Ramos (cell line): ENCODE results near the gene GDNF.
"Not testable (repeated sequence)": the region's sequence is repeated elsewhere in the genome, so short reads cannot be mapped to it uniquely, and the experiment has no call there.

ENCODE experiments used
- in situ Hi-C: fragments of 300-500 bp; cut with MboI; formaldehyde crosslinking; loops from one replicate; pipeline ENCODE4 v1.14.3; 2022; ENCODE audit warnings: low sequenced_read_pairs; ENCODE audit not compliant: unreplicated experiment

GDNF gene

GRCh38 chr5:37825334-37825915, 14.4 kb downstream of the GDNF start:
- in situ Hi-C loops, result no loop called here

GRCh38 chr5:37823433-37824152, 16.2 kb downstream of the GDNF start:
- in situ Hi-C loops, result no loop called here

GRCh38 chr5:37816883-37817282, 23.0 kb downstream of the GDNF start:
- in situ Hi-C loops, result no loop called here

- in situ Hi-C loops, result no loop called here
These were observed 23.5 kb downstream of the GDNF start for GRCh38 chr5:37816331-37816730.

- in situ Hi-C loops, result no loop called here
These were observed 23.9 kb downstream of the GDNF start for GRCh38 chr5:37815913-37816312.

- in situ Hi-C loops, result no loop called here
These were observed 25.1 kb downstream of the GDNF start for GRCh38 chr5:37814699-37815098.

- in situ Hi-C loops, result no loop called here
These were observed 27.5 kb downstream of the GDNF start for GRCh38 chr5:37812365-37812764.

GRCh38 chr5:37811866-37812265, 28.0 kb downstream of the GDNF start:
- in situ Hi-C loops, result no loop called here

GRCh38 chr5:37810311-37810710, 29.5 kb downstream of the GDNF start:
- in situ Hi-C loops, result no loop called here

GRCh38 chr5:37808945-37809344, 30.9 kb downstream of the GDNF start:
- in situ Hi-C loops, result no loop called here

- in situ Hi-C loops, result no loop called here
These were observed 32.1 kb downstream of the GDNF start for GRCh38 chr5:37807621-37808301.

- in situ Hi-C loops, result no loop called here
These were observed 32.8 kb downstream of the GDNF start for GRCh38 chr5:37807015-37807414.

- in situ Hi-C loops, result no loop called here
These were observed 33.4 kb downstream of the GDNF start for GRCh38 chr5:37806476-37806875.

- in situ Hi-C loops, result no loop called here
These were observed 33.8 kb downstream of the GDNF start for GRCh38 chr5:37806016-37806415.

- in situ Hi-C loops, result no loop called here
These were observed 35.4 kb downstream of the GDNF start for GRCh38 chr5:37804401-37804800.

GRCh38 chr5:37803487-37803886, 36.4 kb downstream of the GDNF start:
- in situ Hi-C loops, result no loop called here

GRCh38 chr5:37801521-37801920, 38.3 kb downstream of the GDNF start:
- in situ Hi-C loops, result no loop called here

- in situ Hi-C loops, result no loop called here
These were observed 39.9 kb downstream of the GDNF start for GRCh38 chr5:37799865-37800421.

- in situ Hi-C loops, result not testable (repeated sequence)
These were observed 43.4 kb downstream of the GDNF start for GRCh38 chr5:37796435-37796834.

GRCh38 chr5:37795292-37795691, 44.5 kb downstream of the GDNF start:
- in situ Hi-C loops, result not testable (repeated sequence)

- in situ Hi-C loops, result no loop called here
These were observed 46.7 kb downstream of the GDNF start for GRCh38 chr5:37792975-37793631.
